ENCODE results near the gene SPEF1. TPM values are rescaled to one million over a fixed set of nuclear protein-coding genes. Genes with fewer than 3 reads are reported as not detected.

The SPEF1 gene
- total and polyA plus RNA-seq, 9 donors = 0.43 to 27.9 (median 1.0) TPM; not detected in 3

DNA sequence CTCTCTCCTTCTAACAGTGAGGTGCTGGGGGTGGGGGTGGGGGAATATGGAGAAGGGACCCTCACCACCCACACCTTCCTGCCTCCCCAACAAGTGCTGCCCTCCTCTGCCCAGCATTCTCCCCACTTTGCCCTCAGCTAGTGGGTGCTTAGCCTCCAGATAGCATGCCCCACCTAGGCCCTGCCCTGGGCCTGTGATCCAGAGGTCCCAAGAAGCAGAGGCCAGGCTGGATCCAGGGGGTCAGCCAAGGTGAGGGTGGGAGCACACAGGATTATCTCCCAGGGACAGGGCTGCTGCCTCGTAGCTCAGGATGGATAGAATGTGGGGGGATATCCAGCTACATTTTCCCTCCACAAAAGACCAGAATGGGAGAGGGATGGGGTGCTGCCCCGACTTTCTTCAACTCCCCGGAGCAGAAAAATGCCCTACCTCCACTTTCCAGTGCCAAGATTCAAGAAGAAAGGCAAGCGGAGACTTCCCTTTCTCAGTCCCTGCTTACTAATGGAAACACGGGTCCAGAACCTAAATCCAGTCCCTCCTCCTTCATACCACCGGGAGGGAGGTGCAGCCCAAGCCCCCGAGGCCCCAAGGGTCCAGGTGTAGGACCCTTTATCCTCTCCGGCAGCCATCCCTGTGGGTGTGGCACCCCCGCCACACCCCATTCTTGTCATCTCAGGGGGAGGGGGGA is 14.7 kb downstream of the SPEF1 start:
- Histone ChIP-seq H3K4me1 (ENCODE audit: insufficient read depth) (peaks cover 15% of the 10 kb centered on the region), H3K9me3 (no peaks in the 10 kb centered on the region), H3K36me3 (no peaks in the 10 kb centered on the region), H3K27me3 (no peaks in the 10 kb centered on the region), H3K4me3 (peak overlapping the region; percentile 77), H3K27ac (peak overlapping the region; percentile 23 to 92)
- DNase-seq = no peak
- 5 to 9% (median 6%) methylated on average over 9 of the region's 9 CpGs for WGBS, 3 donors
- intact Hi-C loops (cut with DNase I) = loop anchor here in 1 of 4 donors (10.0 kb wide), 1 partner anchor 82 kb away; the partner anchor contains the start of gene ADAM33
- no peak for TF ChIP-seq EP300 (IDR thresholded peaks at IDR 0.05)
- TF ChIP-seq, protein P1, sequence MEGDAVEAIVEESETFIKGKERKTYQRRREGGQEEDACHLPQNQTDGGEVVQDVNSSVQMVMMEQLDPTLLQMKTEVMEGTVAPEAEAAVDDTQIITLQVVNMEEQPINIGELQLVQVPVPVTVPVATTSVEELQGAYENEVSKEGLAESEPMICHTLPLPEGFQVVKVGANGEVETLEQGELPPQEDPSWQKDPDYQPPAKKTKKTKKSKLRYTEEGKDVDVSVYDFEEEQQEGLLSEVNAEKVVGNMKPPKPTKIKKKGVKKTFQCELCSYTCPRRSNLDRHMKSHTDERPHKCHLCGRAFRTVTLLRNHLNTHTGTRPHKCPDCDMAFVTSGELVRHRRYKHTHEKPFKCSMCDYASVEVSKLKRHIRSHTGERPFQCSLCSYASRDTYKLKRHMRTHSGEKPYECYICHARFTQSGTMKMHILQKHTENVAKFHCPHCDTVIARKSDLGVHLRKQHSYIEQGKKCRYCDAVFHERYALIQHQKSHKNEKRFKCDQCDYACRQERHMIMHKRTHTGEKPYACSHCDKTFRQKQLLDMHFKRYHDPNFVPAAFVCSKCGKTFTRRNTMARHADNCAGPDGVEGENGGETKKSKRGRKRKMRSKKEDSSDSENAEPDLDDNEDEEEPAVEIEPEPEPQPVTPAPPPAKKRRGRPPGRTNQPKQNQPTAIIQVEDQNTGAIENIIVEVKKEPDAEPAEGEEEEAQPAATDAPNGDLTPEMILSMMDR (IDR thresholded peaks at IDR 0.05) = no peak
- no peak for TF ChIP-seq POLR2A (IDR thresholded peaks at IDR 0.05)

DNA sequence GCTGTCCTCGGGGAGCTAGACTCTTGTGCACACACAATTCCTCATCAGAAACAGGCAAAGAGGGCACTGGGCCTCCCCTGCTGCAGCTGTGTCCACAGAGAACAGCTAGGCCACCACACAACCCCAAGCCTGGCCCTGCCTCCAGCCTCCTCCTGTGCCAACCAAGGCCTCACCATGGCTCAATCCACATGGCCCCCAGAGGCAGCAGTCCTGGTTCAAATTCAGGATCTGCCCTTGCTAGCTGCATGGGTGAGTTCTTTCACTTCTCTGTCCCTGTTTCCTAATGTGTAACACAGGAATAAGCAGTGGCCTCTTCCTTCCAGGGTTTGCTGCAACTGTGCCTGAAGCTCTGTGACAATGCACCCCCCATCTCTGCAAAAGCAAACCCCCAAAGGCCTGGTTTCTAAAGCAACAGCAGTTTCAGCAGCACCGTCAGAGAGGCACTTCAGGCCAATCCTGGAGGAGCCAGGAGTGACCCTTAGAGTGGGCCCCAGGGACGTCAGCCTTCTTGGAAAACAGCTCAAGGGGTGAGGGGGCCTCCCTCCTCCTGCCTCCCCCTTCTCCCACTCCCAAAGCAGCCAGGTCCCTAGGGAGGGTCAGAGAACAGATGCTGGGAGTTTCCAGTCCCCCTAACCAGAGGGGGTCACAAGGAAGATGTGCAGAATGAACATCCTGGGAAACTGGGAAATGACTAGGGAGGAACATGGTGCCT is 15.9 kb downstream of the SPEF1 start:
- TF ChIP-seq, protein P1 (IDR thresholded peaks at IDR 0.05) = no peak
- TF ChIP-seq POLR2A (IDR thresholded peaks at IDR 0.05) = no peak
- TF ChIP-seq EP300 (IDR thresholded peaks at IDR 0.05) = no peak
- Histone ChIP-seq H3K4me1 (ENCODE audit: insufficient read depth) (peaks cover 18% of the 10 kb centered on the region), H3K27ac (peak overlapping the region in 1 of 2 donors; percentile 92), H3K9me3 (no peaks in the 10 kb centered on the region), H3K27me3 (no peaks in the 10 kb centered on the region), H3K4me3 (no peak overlapping the region), H3K36me3 (no peaks in the 10 kb centered on the region)
- intact Hi-C loops (cut with DNase I) = loop anchor here in 1 of 4 donors (10.0 kb wide), 1 partner anchor 81 kb away; the partner anchor contains the start of gene ADAM33
- DNase-seq = no peak
- 30 to 48% (median 46%) methylated on average over 3 of the region's 3 CpGs for WGBS, 3 donors

DNA sequence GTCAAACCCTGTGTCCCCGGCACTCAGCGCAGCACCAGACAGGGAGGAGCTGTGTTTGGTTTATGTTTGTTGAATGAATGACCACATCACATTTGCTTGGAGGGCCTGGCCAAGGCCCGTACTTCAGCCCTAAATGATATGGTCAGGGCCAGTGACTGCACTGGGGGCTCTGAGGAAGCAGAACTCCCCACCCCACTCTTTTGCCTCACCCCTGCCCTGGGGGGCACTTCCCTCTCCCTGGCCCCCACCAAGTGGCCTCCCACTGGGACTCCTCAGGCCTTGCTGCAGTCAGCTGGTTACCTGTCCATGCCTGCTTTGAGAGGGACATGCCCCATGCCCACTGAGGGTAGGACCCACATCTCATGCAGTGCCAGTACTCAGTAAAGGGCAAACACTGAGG is 16.6 kb downstream of the SPEF1 start:
- no peaks in the 10 kb centered on the region for H3K27me3 ChIP-seq
- intact Hi-C loops (cut with DNase I) = loop anchor here in 1 of 4 donors (10.0 kb wide), 1 partner anchor 80 kb away; the partner anchor contains the start of gene ADAM33
- peaks cover 24% of the 10 kb centered on the region for H3K4me1 ChIP-seq (ENCODE audit: insufficient read depth)
- no peak for TF ChIP-seq EP300 (IDR thresholded peaks at IDR 0.05)
- TF ChIP-seq, protein P1 (IDR thresholded peaks at IDR 0.05) = no peak
- no peak for TF ChIP-seq POLR2A (IDR thresholded peaks at IDR 0.05)
- no peaks in the 10 kb centered on the region for H3K36me3 ChIP-seq
- H3K9me3 ChIP-seq = no peaks in the 10 kb centered on the region
- 79 to 89% (median 86%) methylated on average over 3 of the region's 3 CpGs for WGBS, 3 donors
- no peak overlapping the region for H3K4me3 ChIP-seq
- H3K27ac ChIP-seq = no peak overlapping the region
- no peak for DNase-seq

GRCh38 chr20:3763671-3764601 is 17.3 kb downstream of the SPEF1 start:
- DNase-seq = no peak
- TF ChIP-seq, protein P1 (IDR thresholded peaks at IDR 0.05) = no peak
- TF ChIP-seq EP300 (IDR thresholded peaks at IDR 0.05) = no peak
- TF ChIP-seq POLR2A (IDR thresholded peaks at IDR 0.05) = no peak
- intact Hi-C loops (cut with DNase I) = loop anchor here in 1 of 4 donors (10.0 kb wide), 1 partner anchor 79 kb away; the partner anchor contains the start of gene ADAM33
- Histone ChIP-seq H3K36me3 (no peaks in the 10 kb centered on the region), H3K4me3 (no peak overlapping the region), H3K9me3 (no peaks in the 10 kb centered on the region), H3K4me1 (ENCODE audit: insufficient read depth) (peaks cover 29% of the 10 kb centered on the region), H3K27me3 (no peaks in the 10 kb centered on the region), H3K27ac (no peak overlapping the region)
- 82 to 89% (median 85%) methylated on average over 8 of the region's 8 CpGs for WGBS, 3 donors
